Choroid plexus epithelial cell (primary cell): ENCODE results near the gene FAM13B.
"Not testable (repeated sequence)": the region's sequence is repeated elsewhere in the genome, so short reads cannot be mapped to it uniquely, and the experiment has no call there.

ENCODE experiments used
- DNase-seq: peaks from one replicate; pipeline ENCODE4 v3.0.0-alpha.2; 2010; ENCODE audit warnings: low read depth
- H3K4me3 ChIP-seq: 2 replicates; pipeline ENCODE4 v1.5.1; 2011; ENCODE audit warnings: low read depth, mild to moderate bottlenecking, control low read depth, low read length, moderate library complexity
- CTCF ChIP-seq: conservative IDR thresholded peaks from 2 replicates; pipeline ENCODE4 v1.5.1; 2011; ENCODE audit warnings: low read depth, mild to moderate bottlenecking, control low read depth, inconsistent platforms, low read length, moderate library complexity

The FAM13B gene

GRCh38 chr5:138033386-138033808 is 518 bp upstream of the FAM13B start:
- no peak for TF ChIP-seq CTCF
- peak overlapping the region; percentile 98 for H3K4me3 ChIP-seq
- DNase-seq: no peak

- peak overlapping the region; percentile 98 for H3K4me3 ChIP-seq
These were observed 779 bp downstream of the FAM13B start for GRCh38 chr5:138032028-138032571.

GRCh38 chr5:138029944-138030343 is 2.9 kb downstream of the FAM13B start:
- TF ChIP-seq CTCF: no peak
- H3K4me3 ChIP-seq: no peak overlapping the region

More at GRCh38 chr5:138032028-138032571, 779 bp downstream of the FAM13B start:
- peak; percentile 45 for DNase-seq
- no peak for TF ChIP-seq CTCF

GRCh38 chr5:138029501-138029900 is 3.4 kb downstream of the FAM13B start:
- no peak overlapping the region for H3K4me3 ChIP-seq
- no peak for DNase-seq
- no peak for TF ChIP-seq CTCF

More at GRCh38 chr5:138029944-138030343, 2.9 kb downstream of the FAM13B start:
- DNase-seq: no peak

GRCh38 chr5:138028971-138029365 is 3.9 kb downstream of the FAM13B start:
- DNase-seq: no peak
- no peak overlapping the region for H3K4me3 ChIP-seq
- no peak for TF ChIP-seq CTCF

- DNase-seq, H3K4me3 ChIP-seq: not testable (repeated sequence)
These were observed 4.5 kb downstream of the FAM13B start for GRCh38 chr5:138028262-138028970.

GRCh38 chr5:138026793-138027192 is 6.1 kb downstream of the FAM13B start:
- not testable (repeated sequence) for H3K4me3 ChIP-seq

GRCh38 chr5:138025285-138025684 is 7.6 kb downstream of the FAM13B start:
- H3K4me3 ChIP-seq: no peak overlapping the region
- no peak for DNase-seq
- no peak for TF ChIP-seq CTCF

More at GRCh38 chr5:138026793-138027192, 6.1 kb downstream of the FAM13B start:
- not testable (repeated sequence) for DNase-seq
